Lower leg skin (tissue), 3 donors: ENCODE data around the gene TSC2.
"Not testable (repeated sequence)": the region's sequence is repeated elsewhere in the genome, so short reads cannot be mapped to it uniquely, and the experiment has no call there.

Experiments
- CTCF ChIP-seq, 3 donors: fragments of 450-650 bp; IDR thresholded peaks; one replicate each; pipeline ENCODE4 v1.5.1; 2016; ENCODE audit warnings: antibody characterized with exemption in 3 of 3, mild to moderate bottlenecking in 3 of 3, moderate library complexity in 2 of 3
- POLR2A ChIP-seq, 2 donors: fragments of 450-650 bp; IDR thresholded peaks; one replicate each; pipeline ENCODE4 v1.6.1; 2016 to 2017; ENCODE audit warnings: antibody characterized with exemption in 2 of 2, mild to moderate bottlenecking in 1 of 2, moderate library complexity in 1 of 2

GRCh38 chr16:2129251-2129650 is 81.5 kb downstream of the TSC2 start:
- not testable (repeated sequence) for TF ChIP-seq CTCF, POLR2A (IDR thresholded peaks at IDR 0.05)
